ENCODE measurements around the gene SULT1C2. TPM values are rescaled to one million over a fixed set of nuclear protein-coding genes. Genes with fewer than 3 reads are reported as not detected.

Gene SULT1C2
- total RNA-seq, 4 donors from 2014 or later = 1.3 to 2.0 TPM; not detected in 2

GRCh38 chr2:108320326-108320922, 31.7 kb downstream of the SULT1C2 start:
- Histone ChIP-seq H3K4me1 (peaks cover 0 to 8% (median 0%) of the 10 kb centered on the region in 4 donors), H3K4me3 (no peak overlapping the region), H3K27me3 (no peaks in the 10 kb centered on the region), H3K36me3 (no peaks in the 10 kb centered on the region), H3K9me3 (no peaks in the 10 kb centered on the region), H3K27ac (no peak overlapping the region)
- DNase-seq (ENCODE audit: low spot score in 2 of 2) = no peak
- TF ChIP-seq EP300 (IDR thresholded peaks at IDR 0.05) = no peak
- TF ChIP-seq POLR2A (IDR thresholded peaks at IDR 0.05) = no peak
- TF ChIP-seq CTCF (IDR thresholded peaks at IDR 0.05) = no peak
- WGBS, 2 donors = 73 to 95% methylated on average over 6 of the region's 6 CpGs

GRCh38 chr2:108323619-108324018, 34.9 kb downstream of the SULT1C2 start:
- no peaks in the 10 kb centered on the region for H3K4me1 ChIP-seq
- H3K27me3 ChIP-seq = no peaks in the 10 kb centered on the region
- 86 to 88% methylated on average over 5 of the region's 5 CpGs for WGBS, 2 donors
- no peak overlapping the region for H3K4me3 ChIP-seq
- no peaks in the 10 kb centered on the region for H3K36me3 ChIP-seq
- no peak overlapping the region for H3K27ac ChIP-seq
- no peak for DNase-seq (ENCODE audit: low spot score in 2 of 2)
- no peaks in the 10 kb centered on the region for H3K9me3 ChIP-seq
- TF ChIP-seq EP300 (IDR thresholded peaks at IDR 0.05) (no peak), POLR2A (IDR thresholded peaks at IDR 0.05) (no peak), CTCF (IDR thresholded peaks at IDR 0.05) (no peak)

DNA sequence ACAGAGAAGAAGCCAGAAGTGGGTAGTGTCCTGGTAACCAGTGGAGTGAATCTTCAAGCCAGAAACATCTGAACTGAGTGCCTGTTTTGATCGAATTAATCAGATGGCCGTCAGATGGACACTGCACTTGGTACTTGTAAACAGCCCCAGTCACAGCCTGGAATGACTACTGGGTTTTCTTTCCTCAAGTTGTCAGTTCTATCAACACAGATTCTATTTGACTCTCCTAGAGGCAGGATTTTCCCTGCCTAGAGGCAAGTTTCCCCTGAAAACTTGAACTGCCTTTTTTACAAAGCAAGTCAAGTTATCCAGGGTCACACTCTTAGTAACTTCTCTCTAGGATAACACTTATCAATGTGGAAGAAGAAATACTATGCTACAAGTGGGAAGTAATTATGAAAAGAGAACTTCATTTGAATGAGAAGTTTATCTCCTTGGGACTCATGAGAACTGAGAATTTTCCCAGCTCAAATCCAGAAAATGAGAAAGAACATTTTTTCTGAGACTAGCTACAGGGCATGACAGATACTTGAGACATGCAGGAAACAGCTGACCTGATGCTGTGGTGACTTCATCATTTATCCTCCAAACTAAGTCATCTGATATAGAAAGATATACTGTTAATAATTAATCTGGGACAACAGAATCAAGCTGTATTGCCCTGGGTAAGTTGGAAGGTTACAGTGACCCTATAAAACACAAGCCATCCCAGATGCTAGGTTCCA, 36.0 kb downstream of the SULT1C2 start:
- H3K4me1 ChIP-seq = no peaks in the 10 kb centered on the region
- WGBS, 2 donors = 86 to 95% methylated on average over 2 of the region's 2 CpGs
- no peak overlapping the region for H3K27ac ChIP-seq
- no peaks in the 10 kb centered on the region for H3K27me3 ChIP-seq
- no peak overlapping the region for H3K4me3 ChIP-seq
- H3K36me3 ChIP-seq = no peaks in the 10 kb centered on the region
- DNase-seq (ENCODE audit: low spot score in 2 of 2) = no peak
- no peak for TF ChIP-seq EP300 (IDR thresholded peaks at IDR 0.05)
- TF ChIP-seq POLR2A (IDR thresholded peaks at IDR 0.05) = no peak
- no peak for TF ChIP-seq CTCF (IDR thresholded peaks at IDR 0.05)
- no peaks in the 10 kb centered on the region for H3K9me3 ChIP-seq

GRCh38 chr2:108325756-108326155, 37.1 kb downstream of the SULT1C2 start:
- TF ChIP-seq CTCF (IDR thresholded peaks at IDR 0.05) (no peak), POLR2A (IDR thresholded peaks at IDR 0.05) (no peak), EP300 (IDR thresholded peaks at IDR 0.05) (no peak)
- WGBS, 2 donors = 79 to 100% methylated on average over 2 of the region's 2 CpGs

DNA sequence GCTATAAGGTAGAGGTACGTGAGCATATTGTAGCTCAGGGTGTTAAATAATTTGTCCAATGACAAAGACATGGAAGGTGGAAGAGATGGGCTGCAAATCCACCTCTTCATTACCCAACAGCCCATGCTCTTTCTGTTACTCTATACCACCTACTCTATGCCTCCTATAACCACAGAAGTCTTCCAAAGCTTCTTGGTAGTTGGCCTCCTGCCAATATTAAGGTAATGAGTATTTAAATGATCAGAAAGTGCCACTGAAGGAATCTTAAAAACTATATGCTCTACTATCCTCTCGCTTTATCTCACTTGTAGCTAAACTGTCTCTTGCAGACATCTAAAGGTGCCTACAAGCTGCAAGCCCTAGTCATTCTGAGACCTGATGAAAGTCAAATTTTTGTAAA, 41.1 kb downstream of the SULT1C2 start:
- H3K27me3 ChIP-seq = no peaks in the 10 kb centered on the region
- 92 to 100% methylated on average over 2 of the region's 2 CpGs for WGBS, 2 donors
- H3K4me1 ChIP-seq = no peaks in the 10 kb centered on the region
- no peak overlapping the region for H3K4me3 ChIP-seq
- TF ChIP-seq EP300 (IDR thresholded peaks at IDR 0.05) = no peak
- TF ChIP-seq CTCF (IDR thresholded peaks at IDR 0.05) = no peak
- no peak for TF ChIP-seq POLR2A (IDR thresholded peaks at IDR 0.05)
- no peak for DNase-seq (ENCODE audit: low spot score in 2 of 2)
- no peaks in the 10 kb centered on the region for H3K9me3 ChIP-seq
- H3K36me3 ChIP-seq = no peaks in the 10 kb centered on the region
- H3K27ac ChIP-seq = no peak overlapping the region

More at GRCh38 chr2:108325756-108326155, 37.1 kb downstream of the SULT1C2 start:
- no peaks in the 10 kb centered on the region for H3K9me3 ChIP-seq
- no peak overlapping the region for H3K4me3 ChIP-seq
- no peaks in the 10 kb centered on the region for H3K4me1 ChIP-seq
- DNase-seq (ENCODE audit: low spot score in 2 of 2) = no peak
- H3K27ac ChIP-seq = no peak overlapping the region
- H3K27me3 ChIP-seq = no peaks in the 10 kb centered on the region
- no peaks in the 10 kb centered on the region for H3K36me3 ChIP-seq
